Sigmoid colon (tissue), 4 donors: ENCODE measurements around the gene REC8.

Experiments used
- POLR2A ChIP-seq, 2 donors: fragments of 450-650 bp; IDR thresholded peaks; one replicate each; pipeline ENCODE4 v1.6.1; 2016; ENCODE audit warnings: antibody characterized with exemption in 2 of 2, mild to moderate bottlenecking in 2 of 2, moderate library complexity in 2 of 2
- POLR2AphosphoS5 ChIP-seq, 4 donors: sonication (generic); formaldehyde crosslinking; IDR thresholded peaks; one replicate each; pipeline ENCODE4 v1.6.1; 2017; ENCODE audit warnings: antibody characterized with exemption in 4 of 4
- TF ChIP-seq, protein P1 (sequence below), 4 experiments: fragments of 450-650 bp in 3 of 4; fragments of 200-600 bp in 1 of 4; IDR thresholded peaks; one replicate each; pipeline ENCODE4 v1.5.1; 2016 to 2019; ENCODE audit warnings: antibody characterized with exemption in 4 of 4, mild to moderate bottlenecking in 3 of 4, moderate library complexity in 2 of 4

DNA sequence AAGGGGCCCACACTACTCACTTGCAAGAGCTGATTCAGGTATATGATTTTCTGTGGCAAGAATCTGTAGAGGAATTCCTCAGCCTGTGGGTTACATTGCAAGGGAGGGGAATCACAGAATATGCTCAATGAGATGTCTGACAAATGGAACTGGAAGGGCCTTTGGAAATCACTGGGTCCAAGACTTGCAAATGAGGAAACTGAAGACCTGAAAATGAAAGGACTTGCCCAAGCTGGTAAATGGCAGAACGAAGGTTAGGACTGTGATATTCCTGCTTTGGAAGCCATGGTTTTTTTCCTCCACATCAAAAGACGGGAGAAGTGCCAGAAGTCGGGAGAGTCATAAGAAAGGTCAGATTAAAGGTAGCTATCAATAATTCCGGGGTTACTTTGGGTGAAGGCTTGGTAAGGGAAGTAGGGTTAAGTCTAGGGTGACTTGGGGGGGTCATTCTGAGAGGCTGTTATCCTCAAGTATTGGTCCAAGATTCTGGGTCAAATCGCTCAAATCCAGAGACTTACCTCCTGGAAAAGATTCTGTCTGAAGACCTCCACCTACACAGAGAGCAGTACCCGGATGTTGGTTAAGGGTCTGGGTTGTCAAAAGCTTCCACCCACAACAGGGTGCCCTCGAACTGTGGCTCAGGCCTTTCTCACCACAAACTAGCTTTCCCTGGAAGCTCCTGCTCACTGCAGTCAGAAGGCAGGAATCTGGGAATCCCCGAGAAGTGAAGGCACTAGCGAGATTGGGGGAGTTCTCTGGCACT lies 26.0 kb upstream of the REC8 start:
- TF ChIP-seq, protein P1, sequence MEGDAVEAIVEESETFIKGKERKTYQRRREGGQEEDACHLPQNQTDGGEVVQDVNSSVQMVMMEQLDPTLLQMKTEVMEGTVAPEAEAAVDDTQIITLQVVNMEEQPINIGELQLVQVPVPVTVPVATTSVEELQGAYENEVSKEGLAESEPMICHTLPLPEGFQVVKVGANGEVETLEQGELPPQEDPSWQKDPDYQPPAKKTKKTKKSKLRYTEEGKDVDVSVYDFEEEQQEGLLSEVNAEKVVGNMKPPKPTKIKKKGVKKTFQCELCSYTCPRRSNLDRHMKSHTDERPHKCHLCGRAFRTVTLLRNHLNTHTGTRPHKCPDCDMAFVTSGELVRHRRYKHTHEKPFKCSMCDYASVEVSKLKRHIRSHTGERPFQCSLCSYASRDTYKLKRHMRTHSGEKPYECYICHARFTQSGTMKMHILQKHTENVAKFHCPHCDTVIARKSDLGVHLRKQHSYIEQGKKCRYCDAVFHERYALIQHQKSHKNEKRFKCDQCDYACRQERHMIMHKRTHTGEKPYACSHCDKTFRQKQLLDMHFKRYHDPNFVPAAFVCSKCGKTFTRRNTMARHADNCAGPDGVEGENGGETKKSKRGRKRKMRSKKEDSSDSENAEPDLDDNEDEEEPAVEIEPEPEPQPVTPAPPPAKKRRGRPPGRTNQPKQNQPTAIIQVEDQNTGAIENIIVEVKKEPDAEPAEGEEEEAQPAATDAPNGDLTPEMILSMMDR (IDR thresholded peaks at IDR 0.05) = no peak
- no peak for TF ChIP-seq POLR2AphosphoS5 (IDR thresholded peaks at IDR 0.05)
- TF ChIP-seq POLR2A (IDR thresholded peaks at IDR 0.05) = no peak
